ENCODE data around the gene SMAD4. TPM values are rescaled to one million over a fixed set of nuclear protein-coding genes. Genes with fewer than 3 reads are reported as not detected.

The SMAD4 gene
- total RNA-seq, 1 experiment from 2014 or later = 172 TPM

- Histone ChIP-seq H4K5ac (ENCODE audit: insufficient read length, low read depth, low read length) (no peak overlapping the region), H3K27me3 (ENCODE audit: insufficient read depth, low read length) (no peaks in the 10 kb centered on the region), H3K18ac (ENCODE audit: insufficient read length, low read depth, low read length) (no peak overlapping the region), H4K20me1 (ENCODE audit: control insufficient read depth, insufficient read depth, insufficient read length) (no peaks in the 10 kb centered on the region), H4K91ac (ENCODE audit: insufficient read length, low read depth, low read length) (no peak overlapping the region), H3K23me2 (ENCODE audit: insufficient read length, low read depth, low read length, poor library complexity, severe bottlenecking) (no peaks in the 10 kb centered on the region), H2BK15ac (ENCODE audit: low read depth, low read length) (no peak overlapping the region), H3K4me1 (ENCODE audit: insufficient read depth, low read length) (no peaks in the 10 kb centered on the region), H3K56ac (ENCODE audit: insufficient read length, low read depth, low read length) (no peak overlapping the region), H3K79me2 (ENCODE audit: insufficient read depth, low read length) (no peaks in the 10 kb centered on the region), H4K8ac (replicated peaks; ENCODE audit: insufficient read length, low read depth, low read length) (no peak overlapping the region), H3K23ac (ENCODE audit: insufficient read length, low read depth, low read length) (no peak overlapping the region), H3K79me1 (ENCODE audit: insufficient read depth, low read depth, low read length, poor library complexity, severe bottlenecking) (no peaks in the 10 kb centered on the region), H3T11ph (ENCODE audit: low read length) (no peak overlapping the region), H3K9me3 (ENCODE audit: control insufficient read depth, low read depth, low read length) (no peaks in the 10 kb centered on the region), H2BK20ac (ENCODE audit: low read depth, low read length, poor library complexity, severe bottlenecking) (no peak overlapping the region), H2AFZ (ENCODE audit: low read length) (no peak overlapping the region), H2BK12ac (ENCODE audit: insufficient read length, low read depth, low read length) (no peak overlapping the region), H3K9ac (ENCODE audit: extremely low read depth, insufficient read length, low read length) (no peak overlapping the region), H2BK120ac (ENCODE audit: low read depth, low read length, poor library complexity, severe bottlenecking) (no peak overlapping the region), H2AK5ac (ENCODE audit: insufficient read length, low read length) (no peak overlapping the region), H2BK5ac (ENCODE audit: insufficient read length, low read length) (no peak overlapping the region), H3K4me2 (ENCODE audit: insufficient read depth, insufficient read length, low read length) (no peak overlapping the region), H3K14ac (ENCODE audit: insufficient read depth, low read length) (no peak overlapping the region), H3K4ac (ENCODE audit: low read depth, low read length) (no peak overlapping the region), H3K27ac (ENCODE audit: insufficient read length, low read depth, low read length) (no peak overlapping the region)
- Mint-ChIP-seq H3K4me3 (no peak overlapping the region), H3K9me3 (peaks cover 4 to 5% of the 10 kb centered on the region in 2 experiments; a peak in 4 of 5 replicates), H3K27me3 (ENCODE audit: low read depth) (no peaks in the 10 kb centered on the region), H3K4me1 (peaks cover 6 to 7% of the 10 kb centered on the region in 2 experiments; a peak in 3 of 4 replicates), H3K27ac (no peak overlapping the region), H3K36me3 (ENCODE audit: insufficient read depth in 1 of 3, low read depth in 3 of 3) (peaks cover 16 to 21% (median 16%) of the 10 kb centered on the region in 3 experiments)
- DNase-seq = no peak
- WGBS (ENCODE audit: extremely low coverage, insufficient read length, low lambda C conversion rate) = 100% methylated on average over 1 of the region's 3 CpGs
- no peak; the same call in 2 of the 3 replicates for TF ChIP-seq CTCF (conservative IDR thresholded peaks at IDR 0.05)
Observed at GRCh38 chr18:50982802-50983179, 47.2 kb upstream of the SMAD4 start.

Data from H9 (cell line).